ENCODE measurements around the gene RALGAPA2. TPM values are rescaled to one million over a fixed set of nuclear protein-coding genes. Genes with fewer than 3 reads are reported as not detected.

The RALGAPA2 gene
- total and polyA plus RNA-seq, 4 donors = 14.4 to 24.8 (median 18.0) TPM

DNA sequence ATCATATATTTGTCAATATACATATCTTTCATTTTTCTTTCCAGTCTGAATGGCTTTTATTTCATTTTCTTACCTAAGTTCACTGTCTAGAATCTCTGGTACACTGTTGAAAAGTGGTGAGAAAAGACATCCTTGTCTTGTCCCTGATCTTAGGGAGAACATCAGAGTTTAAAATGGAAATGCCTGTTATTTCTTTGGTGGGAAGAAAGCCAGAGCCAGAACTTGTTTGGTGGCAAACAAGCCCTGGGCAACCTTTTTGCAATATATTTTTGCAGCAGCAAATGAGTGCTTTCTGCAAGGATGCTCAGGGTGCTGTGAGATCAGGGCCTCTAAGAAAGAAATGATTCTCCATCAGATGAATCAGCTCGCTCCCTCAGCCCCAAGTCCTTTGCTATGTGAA is 156.6 kb downstream of the RALGAPA2 start:
- Histone ChIP-seq H3K36me3 (ENCODE audit: control insufficient read depth, insufficient read depth, low read length) (no peaks in the 10 kb centered on the region), H3K4me3 (ENCODE audit: low read depth, low read length) (no peak overlapping the region), H3K9me3 (ENCODE audit: control insufficient read depth, insufficient read depth, low read length) (no peaks in the 10 kb centered on the region), H3K4me1 (ENCODE audit: control insufficient read depth, insufficient read depth, low read length) (no peaks in the 10 kb centered on the region), H3K27ac (ENCODE audit: low read depth, low read length) (no peak overlapping the region), H3K27me3 (ENCODE audit: control insufficient read depth, insufficient read depth, low read length) (no peaks in the 10 kb centered on the region)
- DNase-seq (ENCODE audit: low read depth in 4 of 6, low spot score in 6 of 6) = no peak
- 50% methylated on average over 1 of the region's 1 CpG for WGBS (ENCODE audit: insufficient coverage)

DNA sequence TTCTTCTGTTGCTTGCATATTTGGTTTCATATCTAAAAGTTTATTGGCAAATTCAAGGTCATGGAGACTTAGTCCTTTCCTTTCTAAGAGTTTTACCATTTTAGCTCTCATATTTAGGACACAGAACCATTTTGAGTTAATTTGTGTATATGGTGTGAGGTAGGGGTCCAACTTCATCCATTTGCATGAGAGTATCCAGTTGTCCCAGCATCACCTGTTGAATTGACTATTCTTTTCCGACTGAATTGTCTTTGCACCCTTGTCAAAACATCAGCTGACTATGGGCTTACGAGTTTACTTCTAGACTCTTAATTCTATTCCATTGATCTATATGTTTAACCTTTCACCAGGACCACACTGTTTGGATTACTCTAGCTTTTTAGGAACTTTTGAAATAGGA is 157.5 kb downstream of the RALGAPA2 start:
- 100% methylated on average over 1 of the region's 2 CpGs for WGBS (ENCODE audit: insufficient coverage)
- H3K4me1 ChIP-seq (ENCODE audit: control insufficient read depth, insufficient read depth, low read length) = no peaks in the 10 kb centered on the region
- H3K9me3 ChIP-seq (ENCODE audit: control insufficient read depth, insufficient read depth, low read length) = no peaks in the 10 kb centered on the region
- no peak for DNase-seq (ENCODE audit: low read depth in 4 of 6, low spot score in 6 of 6)
- no peaks in the 10 kb centered on the region for H3K27me3 ChIP-seq (ENCODE audit: control insufficient read depth, insufficient read depth, low read length)
- no peak overlapping the region for H3K27ac ChIP-seq (ENCODE audit: low read depth, low read length)
- H3K36me3 ChIP-seq (ENCODE audit: control insufficient read depth, insufficient read depth, low read length) = no peaks in the 10 kb centered on the region
- H3K4me3 ChIP-seq (ENCODE audit: low read depth, low read length) = no peak overlapping the region

DNA sequence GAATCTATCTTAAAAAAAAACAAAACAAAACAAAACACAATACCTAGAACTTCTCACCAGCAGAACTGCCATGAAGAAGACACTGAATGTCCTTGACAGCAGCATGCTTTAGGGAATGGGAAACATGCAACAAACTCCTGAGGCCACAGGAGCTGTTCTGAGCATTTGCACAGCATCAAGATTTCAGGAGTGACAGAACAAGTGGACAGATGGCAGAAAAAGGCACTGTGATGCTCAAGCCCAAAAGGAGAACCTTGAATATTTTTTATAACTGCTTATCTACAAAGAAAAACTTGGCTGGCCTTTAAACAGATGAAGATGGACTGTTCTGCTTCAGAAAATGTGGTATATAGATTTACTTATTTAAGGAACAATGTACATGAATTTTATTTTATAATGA is 158.9 kb downstream of the RALGAPA2 start:
- no peak overlapping the region for H3K4me3 ChIP-seq (ENCODE audit: low read depth, low read length)
- H3K27me3 ChIP-seq (ENCODE audit: control insufficient read depth, insufficient read depth, low read length) = no peaks in the 10 kb centered on the region
- no peaks in the 10 kb centered on the region for H3K9me3 ChIP-seq (ENCODE audit: control insufficient read depth, insufficient read depth, low read length)
- H3K4me1 ChIP-seq (ENCODE audit: control insufficient read depth, insufficient read depth, low read length) = no peaks in the 10 kb centered on the region
- no peak overlapping the region for H3K27ac ChIP-seq (ENCODE audit: low read depth, low read length)
- no peak for DNase-seq (ENCODE audit: low read depth in 4 of 6, low spot score in 6 of 6)
- no peaks in the 10 kb centered on the region for H3K36me3 ChIP-seq (ENCODE audit: control insufficient read depth, insufficient read depth, low read length)

DNA sequence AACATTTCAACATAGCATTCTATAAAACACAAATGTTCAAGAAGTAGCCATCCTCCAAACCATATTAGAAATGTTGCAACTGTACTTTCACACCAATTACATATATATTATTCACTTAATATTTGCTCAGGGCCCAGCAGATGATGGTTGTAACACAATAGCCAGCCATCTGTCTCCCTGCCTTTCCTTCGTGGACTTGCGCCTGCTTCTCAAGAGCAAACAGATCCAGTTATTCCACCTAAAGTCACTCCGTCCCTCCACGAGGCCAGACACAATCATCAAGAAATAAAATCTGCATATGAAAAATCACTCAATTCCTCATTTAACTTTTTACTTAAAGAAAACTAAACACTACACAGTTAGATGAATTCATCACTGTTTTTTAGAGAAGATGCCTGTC is 160.4 kb downstream of the RALGAPA2 start:
- no peak overlapping the region for H3K27ac ChIP-seq (ENCODE audit: low read depth, low read length)
- no peaks in the 10 kb centered on the region for H3K4me1 ChIP-seq (ENCODE audit: control insufficient read depth, insufficient read depth, low read length)
- H3K4me3 ChIP-seq (ENCODE audit: low read depth, low read length) = no peak overlapping the region
- DNase-seq (ENCODE audit: low read depth in 4 of 6, low spot score in 6 of 6) = peak in 1 of 6 donors; percentile 21
- H3K9me3 ChIP-seq (ENCODE audit: control insufficient read depth, insufficient read depth, low read length) = no peaks in the 10 kb centered on the region
- H3K27me3 ChIP-seq (ENCODE audit: control insufficient read depth, insufficient read depth, low read length) = no peaks in the 10 kb centered on the region
- no peaks in the 10 kb centered on the region for H3K36me3 ChIP-seq (ENCODE audit: control insufficient read depth, insufficient read depth, low read length)
- WGBS (ENCODE audit: insufficient coverage) = 51% methylated on average over 3 of the region's 4 CpGs

DNA sequence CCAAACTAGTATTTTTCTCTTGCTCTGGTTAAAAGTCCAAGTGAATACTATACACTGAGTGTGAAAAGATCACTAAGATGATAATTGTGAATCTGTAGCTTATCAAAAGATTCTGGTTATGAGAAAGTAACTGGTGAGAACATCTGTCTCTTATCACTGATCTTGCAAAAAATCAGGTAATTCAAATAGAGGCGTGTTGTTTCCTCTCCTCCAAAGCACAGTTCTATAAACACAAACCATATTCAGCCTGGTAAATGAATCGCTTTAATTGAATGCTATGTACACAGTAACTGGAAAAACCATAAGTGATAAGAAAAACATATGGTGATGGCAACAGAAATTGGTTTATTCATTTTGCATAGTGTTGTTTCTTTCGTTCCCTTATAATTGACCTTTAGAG is 161.0 kb downstream of the RALGAPA2 start:
- Histone ChIP-seq H3K4me1 (ENCODE audit: control insufficient read depth, insufficient read depth, low read length) (no peaks in the 10 kb centered on the region), H3K27me3 (ENCODE audit: control insufficient read depth, insufficient read depth, low read length) (no peaks in the 10 kb centered on the region), H3K27ac (ENCODE audit: low read depth, low read length) (no peak overlapping the region), H3K9me3 (ENCODE audit: control insufficient read depth, insufficient read depth, low read length) (no peaks in the 10 kb centered on the region), H3K36me3 (ENCODE audit: control insufficient read depth, insufficient read depth, low read length) (no peaks in the 10 kb centered on the region), H3K4me3 (ENCODE audit: low read depth, low read length) (no peak overlapping the region)
- no CpG with 5 or more reads among the region's 3 CpGs for WGBS (ENCODE audit: insufficient coverage)
- DNase-seq (ENCODE audit: low read depth in 4 of 6, low spot score in 6 of 6) = no peak

DNA sequence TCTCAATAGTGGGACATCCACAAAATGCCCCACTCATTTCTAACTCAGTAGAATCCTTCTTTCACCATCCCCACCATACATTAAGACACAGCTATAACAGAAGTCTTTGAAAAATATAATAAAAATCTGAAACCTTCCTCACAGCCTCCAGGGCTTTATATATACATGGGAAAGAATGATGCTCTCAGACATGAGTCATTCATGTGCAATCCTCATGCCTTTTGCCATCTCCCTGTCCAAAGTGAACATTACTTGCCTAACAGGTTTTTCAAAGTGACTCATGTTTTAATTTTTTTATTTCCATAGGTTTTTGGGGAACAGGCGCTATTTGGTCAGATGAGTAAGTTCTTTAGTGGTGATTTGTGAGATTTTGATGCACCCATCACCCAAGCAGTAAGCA is 162.7 kb downstream of the RALGAPA2 start:
- no peaks in the 10 kb centered on the region for H3K36me3 ChIP-seq (ENCODE audit: control insufficient read depth, insufficient read depth, low read length)
- no peak overlapping the region for H3K27ac ChIP-seq (ENCODE audit: low read depth, low read length)
- DNase-seq (ENCODE audit: low read depth in 4 of 6, low spot score in 6 of 6) = no peak
- H3K27me3 ChIP-seq (ENCODE audit: control insufficient read depth, insufficient read depth, low read length) = no peaks in the 10 kb centered on the region
- H3K9me3 ChIP-seq (ENCODE audit: control insufficient read depth, insufficient read depth, low read length) = no peaks in the 10 kb centered on the region
- no peaks in the 10 kb centered on the region for H3K4me1 ChIP-seq (ENCODE audit: control insufficient read depth, insufficient read depth, low read length)
- no CpG with 5 or more reads among the region's 1 CpG for WGBS (ENCODE audit: insufficient coverage)
- H3K4me3 ChIP-seq (ENCODE audit: low read depth, low read length) = no peak overlapping the region

DNA sequence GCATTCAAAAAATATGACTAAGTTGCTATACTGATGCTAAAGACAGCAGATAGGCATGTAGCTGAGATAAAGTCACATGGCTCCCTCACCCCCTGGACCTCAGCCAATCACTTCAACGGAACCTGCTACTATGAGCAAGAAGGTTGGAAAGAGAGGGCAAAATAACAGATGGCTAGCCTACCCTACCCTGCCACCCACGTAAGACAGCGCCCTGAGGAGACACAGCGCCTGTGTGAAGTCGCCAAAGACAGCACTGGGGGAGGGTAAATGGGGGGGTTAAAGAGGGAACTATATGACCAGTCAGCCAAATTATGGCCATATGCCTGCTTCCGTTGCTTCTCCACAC is 163.2 kb downstream of the RALGAPA2 start:
- H3K27ac ChIP-seq (ENCODE audit: low read depth, low read length) = no peak overlapping the region
- WGBS (ENCODE audit: insufficient coverage) = 83% methylated on average over 1 of the region's 6 CpGs
- DNase-seq (ENCODE audit: low read depth in 4 of 6, low spot score in 6 of 6) = peak in 1 of 6 donors; percentile 52

DNA sequence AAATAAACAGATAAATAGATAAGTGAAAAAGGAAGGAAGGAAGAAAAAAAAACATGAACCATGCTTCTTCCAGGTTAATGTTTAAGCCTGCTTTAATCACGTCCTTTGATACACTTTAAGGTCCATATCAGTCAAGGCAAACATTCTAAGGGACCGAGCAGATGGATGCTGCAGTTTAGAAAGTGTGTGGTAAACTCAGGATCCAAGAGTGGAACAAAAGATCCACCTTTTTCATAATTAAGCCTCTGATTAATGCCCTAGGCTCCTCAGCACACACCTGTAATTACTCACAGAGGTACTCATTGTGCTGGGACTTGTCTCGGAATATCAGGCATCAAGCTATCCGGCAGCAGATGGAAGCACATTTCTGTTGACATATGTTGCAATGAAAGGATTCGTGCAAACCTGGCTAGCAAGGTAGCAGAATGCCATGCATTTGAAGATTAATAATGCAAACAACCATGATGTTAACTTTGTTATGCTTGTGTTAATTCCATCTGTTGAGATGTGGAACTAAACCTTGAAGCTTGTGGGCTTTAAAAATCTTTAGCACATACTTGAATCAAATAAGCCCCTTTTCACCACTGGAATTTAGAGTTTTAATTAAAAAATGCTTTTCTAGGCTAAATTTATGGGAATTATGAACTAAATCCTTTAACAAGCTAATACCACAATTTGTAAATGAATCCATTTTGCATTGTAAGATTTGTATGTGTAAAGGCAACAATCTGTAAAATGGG is 163.7 kb downstream of the RALGAPA2 start:
- Histone ChIP-seq H3K4me1 (ENCODE audit: control insufficient read depth, insufficient read depth, low read length) (no peaks in the 10 kb centered on the region), H3K27ac (ENCODE audit: low read depth, low read length) (no peak overlapping the region), H3K9me3 (ENCODE audit: control insufficient read depth, insufficient read depth, low read length) (no peaks in the 10 kb centered on the region), H3K4me3 (ENCODE audit: low read depth, low read length) (no peak overlapping the region), H3K36me3 (ENCODE audit: control insufficient read depth, insufficient read depth, low read length) (no peaks in the 10 kb centered on the region), H3K27me3 (ENCODE audit: control insufficient read depth, insufficient read depth, low read length) (no peaks in the 10 kb centered on the region)
- WGBS (ENCODE audit: insufficient coverage) = 90% methylated on average over 4 of the region's 5 CpGs
- DNase-seq (ENCODE audit: low read depth in 4 of 6, low spot score in 6 of 6) = peak in 2 of 6 donors; percentile 37 to 57

More for the DNA sequence above, 163.2 kb downstream of the RALGAPA2 start:
- Histone ChIP-seq H3K4me3 (ENCODE audit: low read depth, low read length) (no peak overlapping the region), H3K27me3 (ENCODE audit: control insufficient read depth, insufficient read depth, low read length) (no peaks in the 10 kb centered on the region), H3K36me3 (ENCODE audit: control insufficient read depth, insufficient read depth, low read length) (no peaks in the 10 kb centered on the region), H3K4me1 (ENCODE audit: control insufficient read depth, insufficient read depth, low read length) (no peaks in the 10 kb centered on the region), H3K9me3 (ENCODE audit: control insufficient read depth, insufficient read depth, low read length) (no peaks in the 10 kb centered on the region)

DNA sequence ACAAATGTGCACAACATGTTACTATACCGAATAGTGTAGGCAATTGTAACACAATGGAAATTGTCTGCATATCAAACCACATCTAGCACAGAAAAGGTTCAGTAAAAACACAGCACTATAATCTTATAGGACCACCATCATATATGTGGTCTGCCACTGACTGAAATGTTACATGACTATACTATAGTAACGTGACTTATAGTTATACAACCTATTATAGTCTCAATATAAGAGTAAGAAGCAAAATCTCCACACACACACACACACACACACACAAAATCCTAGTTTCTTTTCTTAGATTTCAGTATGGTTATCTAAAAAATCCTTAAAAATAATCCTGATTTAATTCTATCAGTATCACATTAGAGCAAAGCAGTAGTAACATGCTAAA is 164.6 kb downstream of the RALGAPA2 start:
- Histone ChIP-seq H3K4me3 (ENCODE audit: low read depth, low read length) (no peak overlapping the region), H3K27me3 (ENCODE audit: control insufficient read depth, insufficient read depth, low read length) (no peaks in the 10 kb centered on the region), H3K36me3 (ENCODE audit: control insufficient read depth, insufficient read depth, low read length) (no peaks in the 10 kb centered on the region), H3K4me1 (ENCODE audit: control insufficient read depth, insufficient read depth, low read length) (no peaks in the 10 kb centered on the region), H3K9me3 (ENCODE audit: control insufficient read depth, insufficient read depth, low read length) (no peaks in the 10 kb centered on the region), H3K27ac (ENCODE audit: low read depth, low read length) (no peak overlapping the region)
- no CpG with 5 or more reads among the region's 2 CpGs for WGBS (ENCODE audit: insufficient coverage)
- DNase-seq (ENCODE audit: low read depth in 4 of 6, low spot score in 6 of 6) = no peak

DNA sequence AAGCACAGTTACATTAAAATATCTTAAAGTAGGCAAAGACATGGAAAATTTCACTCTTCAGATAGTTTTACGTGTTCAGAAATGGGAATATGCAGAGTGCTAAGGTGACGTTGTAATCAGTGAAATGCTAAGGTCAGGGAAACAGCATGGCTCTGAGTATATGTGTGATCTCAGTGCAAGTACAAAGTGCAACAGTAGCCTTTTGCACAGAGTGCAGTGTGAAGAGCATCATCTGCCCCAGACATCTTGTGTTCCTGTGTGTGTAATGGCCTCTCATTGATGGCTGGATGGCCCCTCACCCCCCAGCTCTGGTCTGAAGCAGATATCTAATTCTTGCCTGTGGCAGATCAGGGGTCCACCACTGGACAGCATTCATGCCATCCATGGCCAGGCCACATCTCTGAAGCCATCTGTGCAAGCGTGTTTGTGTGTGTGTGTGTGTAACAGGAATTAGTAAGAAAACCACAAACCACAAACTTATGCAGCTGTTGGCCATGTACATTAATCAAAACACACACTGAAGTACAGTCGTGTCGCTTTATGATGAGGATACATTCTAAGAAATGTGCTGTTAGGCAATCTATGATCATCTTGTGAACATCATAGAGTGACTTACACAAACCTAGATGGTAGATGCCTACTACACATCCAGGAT is 165.1 kb downstream of the RALGAPA2 start:
- H3K4me1 ChIP-seq (ENCODE audit: control insufficient read depth, insufficient read depth, low read length) = no peaks in the 10 kb centered on the region
- no peaks in the 10 kb centered on the region for H3K36me3 ChIP-seq (ENCODE audit: control insufficient read depth, insufficient read depth, low read length)
- no peak overlapping the region for H3K4me3 ChIP-seq (ENCODE audit: low read depth, low read length)
- no peaks in the 10 kb centered on the region for H3K27me3 ChIP-seq (ENCODE audit: control insufficient read depth, insufficient read depth, low read length)
- 100% methylated on average over 2 of the region's 5 CpGs for WGBS (ENCODE audit: insufficient coverage)
- no peak for DNase-seq (ENCODE audit: low read depth in 4 of 6, low spot score in 6 of 6)
- H3K9me3 ChIP-seq (ENCODE audit: control insufficient read depth, insufficient read depth, low read length) = no peaks in the 10 kb centered on the region
- H3K27ac ChIP-seq (ENCODE audit: low read depth, low read length) = no peak overlapping the region
